Fibroblast of villous mesenchyme (primary cell): Measurements from ENCODE around the gene PHF1. TPM values are rescaled to one million over a fixed set of nuclear protein-coding genes. Genes with fewer than 3 reads are reported as not detected.

Experiments
- DNase-seq: peaks from one replicate; pipeline ENCODE4 v3.0.0-alpha.2; 2010; ENCODE audit warnings: low read depth
- H3K4me3 ChIP-seq: 2 replicates; pipeline ENCODE4 v1.5.1; 2011; ENCODE audit warnings: low read depth, mild to moderate bottlenecking, low read length
- small RNA-seq: library from RNA; depleted of rRNA; stranded (forward); fragments of <200 nt; gene quantifications from one replicate; pipeline ENCODE3, GENCODE V24; 2012
- total RNA-seq: library from RNA; depleted of rRNA; stranded (reverse); fragments of >200 nt; gene quantifications from 2 replicates; pipeline ENCODE4 v1.2.3, GENCODE V29; 2012
- TF ChIP-seq, protein P1 (sequence below): IDR thresholded peaks from 2 replicates; pipeline ENCODE4 v1.5.1; 2012; ENCODE audit warnings: low read depth, mild to moderate bottlenecking, low read length; ENCODE audit not compliant: insufficient read depth

The PHF1 gene
- total RNA-seq, 1 donor = 30.2 TPM

DNA sequence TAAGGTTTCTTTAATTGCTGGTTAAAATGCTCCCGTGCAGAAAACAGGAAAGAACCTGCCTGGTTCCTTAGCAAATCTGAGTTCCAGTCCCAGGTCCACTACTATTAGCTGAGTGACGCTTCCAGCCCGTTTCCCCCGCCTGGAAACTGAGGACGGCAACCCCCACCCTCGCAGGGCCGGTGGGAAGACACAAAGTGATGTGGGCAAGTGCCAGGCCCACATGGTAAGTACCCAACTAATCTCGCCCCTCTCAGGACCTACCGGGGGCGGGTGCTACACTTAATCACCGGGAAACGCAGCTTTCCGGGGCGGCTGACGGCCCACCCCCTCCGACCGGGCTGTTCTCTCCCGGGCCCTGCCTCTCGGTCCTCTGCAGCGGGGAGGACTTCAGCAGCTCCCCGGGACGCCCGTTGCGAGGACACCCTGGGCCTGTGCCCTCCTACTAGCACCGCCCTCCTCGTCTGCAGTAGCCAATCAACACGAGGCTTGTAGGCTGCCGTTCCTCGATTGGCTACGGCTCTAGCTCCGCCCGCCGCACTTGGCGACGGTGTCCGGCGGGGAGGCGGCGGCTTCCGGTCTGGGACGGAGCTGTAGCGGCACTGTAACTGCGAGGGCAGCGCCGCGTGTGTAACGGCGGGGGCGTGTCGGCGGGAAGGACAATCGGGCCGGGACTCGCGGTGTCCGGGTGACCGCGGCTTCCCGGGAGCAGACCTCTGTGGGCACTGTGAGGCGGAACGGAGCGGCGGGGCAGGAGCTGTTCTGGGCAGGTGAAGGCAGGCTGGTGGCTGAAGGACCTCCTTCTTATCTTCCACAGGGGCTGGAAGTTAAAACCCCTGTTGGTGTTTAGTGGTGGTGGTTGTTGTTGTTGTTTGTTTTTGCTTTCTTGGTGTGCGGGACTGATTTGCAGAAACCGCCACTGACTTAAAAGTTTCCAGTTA, 43.5 kb downstream of the PHF1 start, which contains the start of gene ZBTB9:
Gene ZBTB9 (plus strand): TSS at position 568 of the 938 bp plus-strand sequence. CDS start 525 bp downstream, outside the sequence.
- DNase-seq = peak; percentile 97
- TF ChIP-seq, protein P1, sequence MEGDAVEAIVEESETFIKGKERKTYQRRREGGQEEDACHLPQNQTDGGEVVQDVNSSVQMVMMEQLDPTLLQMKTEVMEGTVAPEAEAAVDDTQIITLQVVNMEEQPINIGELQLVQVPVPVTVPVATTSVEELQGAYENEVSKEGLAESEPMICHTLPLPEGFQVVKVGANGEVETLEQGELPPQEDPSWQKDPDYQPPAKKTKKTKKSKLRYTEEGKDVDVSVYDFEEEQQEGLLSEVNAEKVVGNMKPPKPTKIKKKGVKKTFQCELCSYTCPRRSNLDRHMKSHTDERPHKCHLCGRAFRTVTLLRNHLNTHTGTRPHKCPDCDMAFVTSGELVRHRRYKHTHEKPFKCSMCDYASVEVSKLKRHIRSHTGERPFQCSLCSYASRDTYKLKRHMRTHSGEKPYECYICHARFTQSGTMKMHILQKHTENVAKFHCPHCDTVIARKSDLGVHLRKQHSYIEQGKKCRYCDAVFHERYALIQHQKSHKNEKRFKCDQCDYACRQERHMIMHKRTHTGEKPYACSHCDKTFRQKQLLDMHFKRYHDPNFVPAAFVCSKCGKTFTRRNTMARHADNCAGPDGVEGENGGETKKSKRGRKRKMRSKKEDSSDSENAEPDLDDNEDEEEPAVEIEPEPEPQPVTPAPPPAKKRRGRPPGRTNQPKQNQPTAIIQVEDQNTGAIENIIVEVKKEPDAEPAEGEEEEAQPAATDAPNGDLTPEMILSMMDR = no peak

DNA sequence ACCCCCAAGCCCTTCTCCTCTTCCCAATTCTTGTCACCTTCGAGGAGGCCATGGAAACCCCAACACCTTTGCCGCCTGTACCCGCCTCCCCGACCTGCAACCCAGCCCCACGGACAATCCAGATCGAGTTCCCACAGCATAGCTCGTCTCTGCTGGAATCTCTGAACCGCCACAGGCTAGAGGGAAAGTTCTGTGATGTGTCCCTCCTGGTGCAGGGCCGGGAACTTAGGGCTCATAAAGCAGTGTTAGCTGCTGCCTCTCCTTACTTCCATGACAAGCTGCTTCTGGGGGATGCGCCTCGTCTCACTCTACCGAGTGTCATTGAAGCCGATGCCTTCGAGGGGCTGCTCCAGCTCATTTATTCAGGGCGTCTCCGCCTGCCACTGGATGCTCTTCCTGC, 44.2 kb downstream of the PHF1 start:
- DNase-seq = no peak
- peak overlapping the region; percentile 95 for H3K4me3 ChIP-seq
- TF ChIP-seq, protein P1 = no peak

More for the DNA sequence above, 43.5 kb downstream of the PHF1 start, which contains the start of gene ZBTB9:
- peak within 1 kb of the TSS; percentile 95 for H3K4me3 ChIP-seq

DNA sequence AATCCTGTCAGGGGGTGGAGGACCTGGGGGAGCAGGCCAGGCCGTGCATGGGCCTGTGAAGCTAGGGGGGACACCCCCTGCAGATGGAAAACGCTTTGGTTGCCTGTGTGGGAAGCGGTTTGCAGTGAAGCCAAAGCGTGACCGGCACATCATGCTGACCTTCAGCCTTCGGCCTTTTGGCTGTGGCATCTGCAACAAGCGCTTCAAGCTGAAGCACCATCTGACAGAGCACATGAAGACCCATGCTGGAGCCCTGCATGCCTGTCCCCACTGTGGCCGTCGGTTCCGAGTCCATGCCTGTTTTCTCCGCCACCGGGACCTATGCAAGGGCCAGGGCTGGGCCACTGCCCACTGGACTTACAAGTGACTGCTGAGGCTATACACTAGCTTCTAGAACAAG, 45.3 kb downstream of the PHF1 start:
- no peak for DNase-seq
- H3K4me3 ChIP-seq = no peak overlapping the region
- TF ChIP-seq, protein P1 = no peak

DNA sequence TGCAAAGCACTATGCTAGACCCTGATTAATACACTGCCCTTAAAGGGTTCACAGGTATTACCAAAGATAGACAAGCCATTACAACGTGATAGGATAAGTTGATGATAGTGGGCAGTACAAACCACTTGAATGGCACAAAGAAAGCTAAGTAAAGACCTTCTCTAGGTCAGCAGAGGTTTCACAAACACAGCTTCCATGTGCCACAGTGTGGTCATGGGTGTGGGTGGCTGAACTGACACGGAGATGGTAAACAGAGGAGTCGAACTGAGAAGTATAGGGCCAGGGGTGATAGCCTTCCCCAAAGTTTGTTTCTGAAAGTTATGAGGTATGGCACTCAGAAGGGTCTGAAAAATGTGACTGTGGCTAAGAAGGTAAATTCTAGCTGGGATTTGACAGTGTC, 47.9 kb downstream of the PHF1 start:
- DNase-seq = no peak

DNA sequence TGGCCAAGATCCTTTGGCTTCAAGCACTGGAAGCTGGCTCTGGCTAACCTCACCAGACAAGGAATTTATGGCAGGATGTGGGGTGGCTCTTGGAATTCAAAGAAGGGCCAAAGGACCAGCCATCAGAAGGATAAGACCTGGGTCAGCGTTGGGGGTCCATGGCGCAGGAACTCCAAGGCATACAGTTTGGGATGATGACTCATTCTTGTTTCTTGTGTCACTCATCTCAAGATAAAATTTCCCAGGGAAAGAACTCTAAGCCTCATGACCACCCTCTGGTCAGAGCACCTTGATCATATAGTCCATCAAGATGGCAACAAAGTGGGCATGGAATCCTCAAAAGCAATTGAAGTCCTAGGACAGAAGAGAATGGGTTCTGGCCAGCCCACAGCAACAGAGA, 48.4 kb downstream of the PHF1 start:
- no peak overlapping the region for H3K4me3 ChIP-seq
- no peak for DNase-seq
- TF ChIP-seq, protein P1 = no peak

More for the DNA sequence above, 47.9 kb downstream of the PHF1 start:
- H3K4me3 ChIP-seq = no peak overlapping the region
- TF ChIP-seq, protein P1 = no peak

Small RNA genes within 50 kb of the gene (small RNA-seq; reads per million reads assigned to genes)
- gene RPL35AP4 = not detected
- gene ZBTB9 = not detected

Other genes starting within 250 kb of the PHF1 start
- under 0.01 and 0.32 TPM in 2 replicates for gene COL11A2, start 218.5 kb upstream of the PHF1 start, total RNA-seq
- gene RXRB, start 210.3 kb upstream of the PHF1 start, total RNA-seq = 16.8 and 22.5 TPM in 2 replicates
- gene SLC39A7, start 210.1 kb upstream of the PHF1 start, total RNA-seq = 142 and 143 TPM in 2 replicates
- 4.2 and 4.7 TPM in 2 replicates for gene HSD17B8, start 206.4 kb upstream of the PHF1 start, total RNA-seq
- gene RING1, start 202.5 kb upstream of the PHF1 start, total RNA-seq = 27.2 and 43.8 TPM in 2 replicates
- gene VPS52, start 139.1 kb upstream of the PHF1 start, total RNA-seq = 35.4 and 38.9 TPM in 2 replicates
- gene RPS18, start 138.9 kb upstream of the PHF1 start, total RNA-seq = 1,877 and 2,083 TPM in 2 replicates
- gene B3GALT4, start 133.9 kb upstream of the PHF1 start, total RNA-seq = 2.6 and 5.5 TPM in 2 replicates
- 99.7 and 108 TPM in 2 replicates for gene WDR46, start 121.8 kb upstream of the PHF1 start, total RNA-seq
- gene PFDN6, start 121.4 kb upstream of the PHF1 start, total RNA-seq = 26.4 and 34.5 TPM in 2 replicates
- gene RGL2, start 112.1 kb upstream of the PHF1 start, total RNA-seq = 13.0 and 23.2 TPM in 2 replicates
- gene TAPBP, start 96.9 kb upstream of the PHF1 start, total RNA-seq = 125 and 132 TPM in 2 replicates
- gene ZBTB22, start 93.3 kb upstream of the PHF1 start, total RNA-seq = 14.8 and 16.0 TPM in 2 replicates
- 39.6 and 58.7 TPM in 2 replicates for gene DAXX, start 88.1 kb upstream of the PHF1 start, total RNA-seq
- 20.0 and 34.5 TPM in 2 replicates for gene KIFC1, start 19.2 kb upstream of the PHF1 start, total RNA-seq
- gene CUTA, start 7.1 kb downstream of the PHF1 start, total RNA-seq = 155 and 201 TPM in 2 replicates
- 6.4 and 7.8 TPM in 2 replicates for gene SYNGAP1, start 9.1 kb downstream of the PHF1 start, total RNA-seq
- gene ZBTB9, start 43.6 kb downstream of the PHF1 start, total RNA-seq = 4.7 and 5.2 TPM in 2 replicates
- gene BAK1, start 169.3 kb downstream of the PHF1 start, total RNA-seq = 20.0 and 30.7 TPM in 2 replicates
- 15.1 and 20.6 TPM in 2 replicates for gene ITPR3, start 210.3 kb downstream of the PHF1 start, total RNA-seq